Fibroblast of villous mesenchyme (primary cell): ENCODE data around the gene VEGFA. TPM values are rescaled to one million over a fixed set of nuclear protein-coding genes. Genes with fewer than 3 reads are reported as not detected.

Experiments used
- DNase-seq: peaks from one replicate; pipeline ENCODE4 v3.0.0-alpha.2; 2010; ENCODE audit warnings: low read depth
- H3K4me3 ChIP-seq: 2 replicates; pipeline ENCODE4 v1.5.1; 2011; ENCODE audit warnings: low read depth, mild to moderate bottlenecking, low read length
- small RNA-seq: library from RNA; depleted of rRNA; stranded (forward); fragments of <200 nt; gene quantifications from one replicate; pipeline ENCODE3, GENCODE V24; 2012
- total RNA-seq: library from RNA; depleted of rRNA; stranded (reverse); fragments of >200 nt; gene quantifications from 2 replicates; pipeline ENCODE4 v1.2.3, GENCODE V29; 2012
- TF ChIP-seq, protein P1 (sequence below): IDR thresholded peaks from 2 replicates; pipeline ENCODE4 v1.5.1; 2012; ENCODE audit warnings: low read depth, mild to moderate bottlenecking, low read length; ENCODE audit not compliant: insufficient read depth

VEGFA gene
- total RNA-seq, 1 donor, result 84.2 TPM

DNA sequence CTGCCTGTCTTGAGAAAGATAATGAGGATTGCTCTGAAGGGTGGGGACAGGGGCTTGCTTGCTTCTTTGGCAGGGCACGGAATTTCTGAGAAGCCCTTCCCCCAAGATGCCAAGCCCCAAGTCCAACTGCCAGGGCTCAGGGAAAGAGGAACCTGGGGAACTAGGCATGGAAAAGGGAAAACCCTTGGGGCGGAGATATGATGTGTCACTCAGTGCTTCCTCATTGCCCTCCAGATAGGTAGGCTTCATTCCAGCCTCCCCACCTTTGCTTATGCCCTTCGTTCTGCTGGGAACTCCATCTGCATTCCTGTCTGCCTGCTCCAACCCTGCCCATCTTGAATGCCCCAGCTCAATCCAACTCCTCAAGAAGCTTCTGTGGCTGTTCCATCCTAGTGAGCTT, 61.2 kb downstream of the VEGFA start:
- DNase-seq, result no peak
- TF ChIP-seq, protein P1, sequence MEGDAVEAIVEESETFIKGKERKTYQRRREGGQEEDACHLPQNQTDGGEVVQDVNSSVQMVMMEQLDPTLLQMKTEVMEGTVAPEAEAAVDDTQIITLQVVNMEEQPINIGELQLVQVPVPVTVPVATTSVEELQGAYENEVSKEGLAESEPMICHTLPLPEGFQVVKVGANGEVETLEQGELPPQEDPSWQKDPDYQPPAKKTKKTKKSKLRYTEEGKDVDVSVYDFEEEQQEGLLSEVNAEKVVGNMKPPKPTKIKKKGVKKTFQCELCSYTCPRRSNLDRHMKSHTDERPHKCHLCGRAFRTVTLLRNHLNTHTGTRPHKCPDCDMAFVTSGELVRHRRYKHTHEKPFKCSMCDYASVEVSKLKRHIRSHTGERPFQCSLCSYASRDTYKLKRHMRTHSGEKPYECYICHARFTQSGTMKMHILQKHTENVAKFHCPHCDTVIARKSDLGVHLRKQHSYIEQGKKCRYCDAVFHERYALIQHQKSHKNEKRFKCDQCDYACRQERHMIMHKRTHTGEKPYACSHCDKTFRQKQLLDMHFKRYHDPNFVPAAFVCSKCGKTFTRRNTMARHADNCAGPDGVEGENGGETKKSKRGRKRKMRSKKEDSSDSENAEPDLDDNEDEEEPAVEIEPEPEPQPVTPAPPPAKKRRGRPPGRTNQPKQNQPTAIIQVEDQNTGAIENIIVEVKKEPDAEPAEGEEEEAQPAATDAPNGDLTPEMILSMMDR, result no peak
- H3K4me3 ChIP-seq, result no peak overlapping the region

DNA sequence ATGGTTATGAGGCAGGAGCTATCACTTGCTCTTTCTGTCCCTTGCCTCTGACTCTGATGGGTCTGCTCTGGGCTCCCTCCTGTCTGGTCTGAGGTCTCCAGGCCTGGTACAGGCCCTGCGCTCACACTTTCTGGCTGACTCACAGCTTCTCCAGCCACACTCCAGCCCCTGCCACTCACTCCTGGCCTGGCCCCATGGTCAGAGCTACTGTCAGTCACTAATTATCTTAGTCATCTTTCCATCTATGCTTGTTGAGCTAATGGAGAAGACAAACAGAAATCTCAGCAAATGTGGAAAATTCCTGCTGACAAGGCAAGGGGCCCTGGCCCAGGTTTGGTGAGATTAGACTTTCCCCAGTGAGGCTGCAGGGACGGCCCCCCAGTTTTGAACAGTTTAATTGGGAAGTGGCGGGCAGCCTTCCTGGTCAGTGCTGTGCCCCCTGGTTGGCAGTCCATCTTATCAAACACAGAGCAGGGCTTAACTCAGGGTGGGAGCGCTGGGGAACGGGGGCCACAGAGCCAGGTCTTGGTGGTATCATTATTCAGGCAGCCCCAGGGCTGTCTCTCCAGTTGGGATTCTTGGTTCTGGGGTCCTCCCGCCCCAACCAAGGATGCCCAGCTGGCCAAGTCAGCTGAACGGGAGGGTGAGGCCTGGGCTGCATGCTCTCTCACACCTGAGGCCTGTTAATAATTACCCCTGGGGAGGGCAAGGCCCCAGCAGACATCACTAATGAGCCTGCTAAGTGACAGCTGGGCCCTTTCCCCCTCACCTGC, 63.4 kb downstream of the VEGFA start:
- DNase-seq, result no peak
- no peak overlapping the region for H3K4me3 ChIP-seq
- TF ChIP-seq, protein P1, result no peak

DNA sequence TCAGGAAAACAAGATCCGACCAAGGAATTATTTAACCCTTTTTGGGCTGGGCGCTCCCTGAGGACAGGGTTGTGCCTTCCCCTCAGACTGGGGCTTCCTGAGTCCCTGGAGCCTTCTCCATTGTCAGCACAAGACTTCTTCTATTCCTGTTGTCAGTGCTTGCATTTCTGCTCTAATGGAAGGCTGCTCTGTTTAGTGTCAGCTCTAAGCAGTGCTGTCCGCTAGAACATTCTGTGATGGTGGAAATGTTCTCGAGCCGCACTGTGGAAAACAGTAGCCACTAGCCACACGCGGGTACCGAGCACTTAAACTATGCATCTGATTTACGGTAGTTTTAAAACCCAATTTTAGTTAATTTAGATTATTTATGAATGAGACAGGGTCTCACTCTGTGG, 64.0 kb downstream of the VEGFA start:
- TF ChIP-seq, protein P1, result no peak
- DNase-seq, result no peak
- H3K4me3 ChIP-seq, result no peak overlapping the region

DNA sequence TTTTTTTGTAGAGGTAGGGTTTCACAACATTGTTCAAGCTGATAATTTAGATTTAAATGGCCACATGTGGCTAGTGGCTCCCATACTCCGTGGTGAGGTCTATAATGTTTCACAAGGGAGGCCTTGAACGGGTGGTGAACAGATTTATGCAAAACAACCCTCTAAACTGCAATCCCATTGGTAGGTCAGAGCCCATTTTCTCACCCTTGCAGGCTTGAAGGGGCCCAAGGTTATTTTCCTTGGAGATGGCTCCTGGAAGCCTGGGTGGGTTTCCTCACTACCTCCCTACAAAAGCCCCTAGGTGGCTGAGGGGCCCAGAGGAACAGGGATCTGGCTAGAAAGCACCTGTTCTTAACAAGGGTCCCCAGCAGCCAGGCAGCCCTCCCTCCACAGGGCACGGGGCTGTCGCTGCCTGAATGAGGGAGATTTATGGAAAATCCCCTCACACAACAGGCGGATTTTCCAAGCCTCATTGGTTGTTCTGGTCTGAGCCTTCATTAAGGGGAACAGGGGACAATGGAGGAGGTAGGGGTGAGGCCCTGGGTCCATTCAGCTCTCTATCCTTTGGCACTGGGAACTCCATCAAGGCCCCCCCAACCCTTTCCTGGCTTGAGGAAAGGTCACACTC, 64.6 kb downstream of the VEGFA start:
- no peak for DNase-seq
- H3K4me3 ChIP-seq, result no peak overlapping the region
- TF ChIP-seq, protein P1, result no peak

DNA sequence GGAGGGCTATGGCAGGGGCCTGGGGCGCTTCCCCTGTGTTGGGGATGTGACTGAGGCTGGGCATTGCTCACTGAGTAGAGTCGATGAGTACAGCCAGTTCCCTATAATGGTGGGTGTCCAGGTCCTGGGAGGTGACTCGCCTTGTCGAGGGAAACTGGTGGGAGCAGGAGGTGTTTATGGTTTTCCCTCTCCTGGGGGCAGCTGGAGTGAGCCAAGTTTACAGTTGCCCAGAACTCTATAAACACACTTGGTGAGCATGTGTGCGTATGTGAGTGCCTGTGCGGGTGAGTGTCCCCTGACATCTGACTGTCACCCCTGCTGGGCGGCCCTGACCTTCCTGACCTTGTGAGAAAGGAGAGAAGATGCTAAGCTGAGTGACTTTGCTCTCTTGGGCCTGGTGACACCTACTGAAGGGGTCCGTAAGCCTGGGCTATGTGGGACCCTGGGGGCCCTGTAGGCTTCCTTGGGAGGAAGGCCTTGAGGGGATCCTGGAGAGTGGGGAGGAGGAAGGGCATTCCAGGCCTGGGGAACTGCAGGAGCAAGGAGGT, 65.9 kb downstream of the VEGFA start:
- H3K4me3 ChIP-seq, result no peak overlapping the region
- DNase-seq, result peak; percentile 26
- TF ChIP-seq, protein P1, result no peak

Small RNA genes lying within 50 kb of the gene (small RNA-seq; reads per million reads assigned to genes)
- not detected for gene AL136131.3

Other genes with a start within 250 kb of the VEGFA start
- gene XPO5, start 194.2 kb upstream of the VEGFA start, total RNA-seq, result 28.0 and 43.2 TPM in 2 replicates
- 20.0 and 40.6 TPM in 2 replicates for gene POLH, start 194.0 kb upstream of the VEGFA start, total RNA-seq
- 50.1 and 69.9 TPM in 2 replicates for gene GTPBP2, start 140.9 kb upstream of the VEGFA start, total RNA-seq
- 18.0 and 20.7 TPM in 2 replicates for gene MAD2L1BP, start 134.4 kb upstream of the VEGFA start, total RNA-seq
- gene RSPH9, start 125.2 kb upstream of the VEGFA start, total RNA-seq, result 0.86 and 0.97 TPM in 2 replicates
- gene MRPS18A, start 82.4 kb upstream of the VEGFA start, total RNA-seq, result 26.8 and 34.8 TPM in 2 replicates